Activated naive CD4-positive, alpha-beta T cell treated with anti-CD3 and anti-CD28 coated beads, Interleukin-2, amount 50 U/mL, for 24 hours (primary cell): ENCODE results near the gene SPATA4.
"Not testable (repeated sequence)": the region's sequence is repeated elsewhere in the genome, so short reads cannot be mapped to it uniquely, and the experiment has no call there.

ENCODE experiments used
- H3K27ac Mint-ChIP-seq: one replicate; pipeline ENCODE4 v1.8.0; 2021; ENCODE audit warnings: mild to moderate bottlenecking, mixed read lengths
- H3K27me3 Mint-ChIP-seq: one replicate; pipeline ENCODE4 v1.8.0; 2021; ENCODE audit warnings: mixed read lengths
- H3K36me3 Mint-ChIP-seq: one replicate; pipeline ENCODE4 v1.8.0; 2021; ENCODE audit warnings: mixed read lengths
- H3K4me1 Mint-ChIP-seq: one replicate; pipeline ENCODE4 v1.8.0; 2021; ENCODE audit warnings: mixed read lengths
- H3K4me3 Mint-ChIP-seq: one replicate; pipeline ENCODE4 v1.8.0; 2021; ENCODE audit warnings: mild to moderate bottlenecking, mixed read lengths
- H3K9me3 Mint-ChIP-seq: one replicate; pipeline ENCODE4 v1.8.0; 2021; ENCODE audit warnings: mixed read lengths

The SPATA4 gene

DNA sequence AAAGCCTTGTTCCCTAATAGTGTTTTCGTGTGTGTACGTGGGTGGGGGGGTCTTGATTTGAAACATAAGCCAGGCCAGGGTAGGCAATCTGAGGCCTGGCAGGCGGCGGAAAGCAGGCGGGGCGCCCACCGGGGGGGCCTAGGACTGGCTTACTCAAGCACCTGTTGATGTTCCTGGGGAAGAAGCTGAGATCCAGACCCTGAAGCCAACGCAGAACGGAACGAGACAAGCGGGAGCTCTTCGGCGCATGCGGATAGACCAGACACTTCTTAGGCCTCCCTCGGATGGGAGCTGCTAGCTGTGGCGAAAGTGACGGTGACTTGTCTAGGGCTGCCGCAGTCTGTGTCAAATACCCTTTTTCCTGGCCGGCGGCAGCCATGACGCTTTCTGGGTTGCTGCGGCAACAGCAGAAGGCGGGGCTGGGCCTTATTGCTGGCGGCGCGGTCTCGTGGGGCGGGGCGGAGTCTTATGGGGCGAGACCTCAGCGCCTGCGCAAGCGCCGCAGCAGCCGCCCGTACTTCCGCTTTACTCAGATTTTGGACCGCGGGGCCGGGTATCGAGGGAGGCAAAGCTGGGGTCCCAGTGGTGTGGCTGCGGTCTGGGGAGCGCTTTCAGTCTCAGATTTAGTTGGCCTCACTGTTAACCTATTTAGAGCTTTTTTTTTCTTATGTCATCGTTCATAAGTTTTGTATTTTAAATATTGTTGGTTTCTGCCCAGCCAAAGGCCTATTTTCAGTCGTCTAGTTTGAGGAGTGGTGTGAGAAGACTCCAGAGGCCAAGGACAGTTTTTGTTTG, at the start of gene SPATA4:
TSS of gene SPATA4 (minus strand) at position 402 of the 795 bp plus-strand sequence. CDS start at position 379, 23 bp downstream.
- peak within 1 kb of the TSS; percentile 92 for H3K4me3 Mint-ChIP-seq
- peaks cover 14% of the 10 kb centered on the region for H3K9me3 Mint-ChIP-seq
- H3K27ac Mint-ChIP-seq = peak within 1 kb of the TSS; percentile 93
- H3K4me1 Mint-ChIP-seq = peaks cover 34% of the 10 kb centered on the region
- H3K27me3 Mint-ChIP-seq = peaks cover 6% of the 10 kb centered on the region
- H3K36me3 Mint-ChIP-seq = peaks cover 2% of the 10 kb centered on the region

DNA sequence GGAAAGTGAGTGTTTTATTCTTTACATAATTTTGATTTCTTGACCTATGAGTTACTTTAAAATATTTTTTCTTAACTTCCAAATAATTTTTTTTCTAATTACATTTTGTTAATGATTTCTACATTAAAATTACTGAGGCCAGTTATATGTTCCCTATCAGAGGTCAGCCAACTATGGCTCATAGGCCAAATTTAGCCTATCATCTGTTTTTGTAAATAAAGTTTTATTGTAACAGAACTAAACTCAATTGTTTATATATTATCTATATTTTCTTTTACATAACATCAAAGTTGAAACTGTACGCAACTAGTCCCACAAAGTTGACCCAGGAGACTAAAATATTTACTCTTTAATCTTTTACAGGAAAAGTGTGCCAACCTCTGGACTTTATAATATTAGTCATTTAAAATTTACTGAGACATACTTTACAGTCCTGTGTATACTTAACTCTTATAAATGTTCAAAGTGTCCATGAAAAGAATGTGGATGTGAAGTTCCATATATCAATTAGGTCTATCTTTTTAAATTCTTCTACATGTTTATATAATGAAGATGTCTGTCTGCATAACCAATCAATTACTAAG, 47.5 kb upstream of the SPATA4 start:
- Mint-ChIP-seq H3K27ac (no peak overlapping the region), H3K4me1 (no peaks in the 10 kb centered on the region), H3K27me3 (peaks cover 2% of the 10 kb centered on the region), H3K9me3 (no peaks in the 10 kb centered on the region), H3K36me3 (no peaks in the 10 kb centered on the region), H3K4me3 (no peak overlapping the region)

DNA sequence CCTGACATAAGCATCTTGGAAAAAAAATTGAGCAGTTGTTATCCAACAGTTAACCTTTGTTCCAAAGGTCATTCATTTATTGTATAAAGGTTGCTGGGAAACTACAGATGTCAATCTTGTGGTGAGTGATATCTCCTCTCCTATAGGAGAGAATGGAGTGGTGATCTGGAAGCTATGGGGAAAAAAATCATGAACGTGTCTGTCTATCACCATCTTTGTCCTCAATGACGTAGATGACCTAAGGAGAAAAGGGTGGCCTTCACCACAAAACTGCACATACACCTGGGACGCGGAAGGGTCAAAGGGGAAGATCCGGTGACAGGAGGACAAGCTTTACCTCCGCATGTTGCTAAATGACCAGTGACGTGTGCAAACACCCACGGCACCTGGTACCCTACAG, 46.3 kb upstream of the SPATA4 start:
- H3K27me3 Mint-ChIP-seq = peaks cover 3% of the 10 kb centered on the region
- no peak overlapping the region for H3K4me3 Mint-ChIP-seq
- H3K27ac Mint-ChIP-seq = no peak overlapping the region
- H3K4me1 Mint-ChIP-seq = no peaks in the 10 kb centered on the region
- no peaks in the 10 kb centered on the region for H3K9me3 Mint-ChIP-seq
- H3K36me3 Mint-ChIP-seq = no peaks in the 10 kb centered on the region

DNA sequence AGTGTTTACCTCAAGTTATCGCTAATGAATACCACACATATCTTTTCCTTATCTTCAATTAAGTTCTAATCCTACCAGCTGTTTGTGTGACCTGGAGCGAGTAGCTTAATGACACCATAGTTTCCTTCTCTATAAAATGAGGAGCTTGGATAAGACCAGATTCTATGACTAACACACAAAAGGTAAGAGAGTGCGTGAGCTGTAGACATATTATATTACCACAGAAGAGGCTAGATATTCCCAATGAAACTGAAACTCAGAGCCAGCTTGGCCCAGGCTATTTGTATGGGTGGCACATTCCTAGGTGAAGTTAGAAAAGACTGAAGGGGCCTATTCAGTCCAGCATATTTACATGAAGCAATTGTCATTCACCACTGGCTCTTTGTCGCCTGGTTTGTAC, 43.4 kb upstream of the SPATA4 start:
- Mint-ChIP-seq H3K36me3 (no peaks in the 10 kb centered on the region), H3K9me3 (no peaks in the 10 kb centered on the region), H3K27me3 (peaks cover 3% of the 10 kb centered on the region), H3K4me1 (no peaks in the 10 kb centered on the region), H3K27ac (no peak overlapping the region), H3K4me3 (no peak overlapping the region)

DNA sequence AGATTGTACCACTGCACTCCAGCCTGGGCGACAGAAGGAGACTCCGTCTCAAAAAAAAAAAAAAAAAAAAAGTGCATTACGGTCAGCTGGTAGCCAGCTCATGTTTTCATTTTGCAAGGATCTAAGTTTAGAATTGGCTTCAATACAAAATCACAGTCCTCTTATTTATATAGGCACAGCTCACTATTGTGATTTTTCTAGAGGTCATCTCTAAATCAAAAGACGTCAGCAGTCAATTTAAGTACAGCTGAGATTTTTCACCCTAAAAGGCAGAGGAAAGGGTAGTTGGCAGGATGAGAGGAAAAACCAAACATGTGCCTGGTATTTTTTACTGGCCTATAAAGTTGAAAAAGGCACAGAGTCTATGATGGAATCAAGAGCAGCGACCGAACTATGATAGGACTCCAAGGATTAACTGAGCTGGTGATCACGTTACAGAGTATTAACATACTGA, 42.8 kb upstream of the SPATA4 start:
- H3K27ac Mint-ChIP-seq = no peak overlapping the region
- H3K9me3 Mint-ChIP-seq = no peaks in the 10 kb centered on the region
- no peaks in the 10 kb centered on the region for H3K36me3 Mint-ChIP-seq
- H3K27me3 Mint-ChIP-seq = peaks cover 5% of the 10 kb centered on the region
- H3K4me3 Mint-ChIP-seq = no peak overlapping the region
- no peaks in the 10 kb centered on the region for H3K4me1 Mint-ChIP-seq

DNA sequence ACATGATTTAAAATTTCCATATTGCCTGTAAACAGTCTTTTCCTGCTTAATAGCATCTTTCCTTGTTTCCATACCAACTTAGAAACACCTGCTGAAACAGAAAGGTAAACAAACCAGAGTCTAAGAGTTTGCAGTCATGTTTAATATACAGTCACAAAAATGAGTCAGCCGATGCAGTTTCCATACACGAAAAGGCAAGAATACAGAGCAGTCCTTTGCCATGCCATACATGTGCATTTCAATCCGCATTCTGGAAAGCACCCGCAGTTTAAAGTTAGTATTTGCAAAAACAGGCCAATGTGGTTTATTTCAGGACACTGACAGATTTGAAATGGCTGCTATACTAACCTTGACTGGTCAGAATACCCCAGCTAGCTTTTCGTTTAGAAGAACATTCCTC, 41.6 kb upstream of the SPATA4 start:
- Mint-ChIP-seq H3K4me1 (no peaks in the 10 kb centered on the region), H3K36me3 (no peaks in the 10 kb centered on the region), H3K9me3 (no peaks in the 10 kb centered on the region), H3K4me3 (no peak overlapping the region), H3K27me3 (peaks cover 5% of the 10 kb centered on the region), H3K27ac (no peak overlapping the region)

DNA sequence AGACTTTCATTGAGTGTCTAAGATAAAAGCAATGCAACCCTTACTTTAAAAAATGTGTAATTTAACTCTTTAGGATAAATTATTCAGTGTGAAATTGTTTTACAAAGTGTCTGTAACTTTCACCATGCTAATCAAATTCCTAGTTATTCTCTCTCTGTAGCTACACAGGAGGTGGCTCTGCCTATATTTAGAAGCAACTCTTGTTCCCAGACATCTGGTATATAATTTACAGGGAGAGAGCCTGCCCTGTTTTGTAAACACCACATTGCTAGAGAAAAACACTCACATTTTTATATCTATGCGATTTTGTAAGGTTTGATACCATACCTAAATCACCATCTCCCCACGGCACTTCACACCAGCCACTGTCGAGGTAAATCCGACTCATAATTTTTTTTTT, 35.5 kb upstream of the SPATA4 start:
- H3K4me3 Mint-ChIP-seq = no peak overlapping the region
- H3K4me1 Mint-ChIP-seq = no peaks in the 10 kb centered on the region

DNA sequence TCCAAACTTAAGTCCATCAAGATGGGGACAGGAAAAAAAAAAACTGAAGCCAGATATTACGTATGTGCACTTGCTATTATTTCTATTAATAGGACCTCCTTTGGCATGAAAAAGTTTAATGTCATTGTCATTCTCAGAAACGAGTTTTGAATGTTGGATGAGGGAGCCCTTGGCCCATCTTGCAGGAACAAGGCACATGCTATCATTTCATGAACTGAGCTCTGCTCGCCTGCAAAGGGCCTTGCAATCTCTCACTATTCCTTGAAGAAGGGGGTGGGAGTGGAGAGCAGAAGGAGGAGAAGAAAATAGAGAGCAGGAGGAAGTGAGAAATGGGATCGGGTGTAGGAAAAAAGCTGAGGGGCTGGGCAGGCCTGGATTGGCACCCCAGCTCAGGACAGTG, 34.3 kb upstream of the SPATA4 start:
- no peaks in the 10 kb centered on the region for H3K36me3 Mint-ChIP-seq
- H3K4me3 Mint-ChIP-seq = no peak overlapping the region
- no peak overlapping the region for H3K27ac Mint-ChIP-seq
- no peaks in the 10 kb centered on the region for H3K4me1 Mint-ChIP-seq
- no peaks in the 10 kb centered on the region for H3K9me3 Mint-ChIP-seq
- H3K27me3 Mint-ChIP-seq = peaks cover 7% of the 10 kb centered on the region

More for the DNA sequence above, 35.5 kb upstream of the SPATA4 start:
- Mint-ChIP-seq H3K9me3 (no peaks in the 10 kb centered on the region), H3K27me3 (peaks cover 6% of the 10 kb centered on the region), H3K36me3 (no peaks in the 10 kb centered on the region), H3K27ac (no peak overlapping the region)

DNA sequence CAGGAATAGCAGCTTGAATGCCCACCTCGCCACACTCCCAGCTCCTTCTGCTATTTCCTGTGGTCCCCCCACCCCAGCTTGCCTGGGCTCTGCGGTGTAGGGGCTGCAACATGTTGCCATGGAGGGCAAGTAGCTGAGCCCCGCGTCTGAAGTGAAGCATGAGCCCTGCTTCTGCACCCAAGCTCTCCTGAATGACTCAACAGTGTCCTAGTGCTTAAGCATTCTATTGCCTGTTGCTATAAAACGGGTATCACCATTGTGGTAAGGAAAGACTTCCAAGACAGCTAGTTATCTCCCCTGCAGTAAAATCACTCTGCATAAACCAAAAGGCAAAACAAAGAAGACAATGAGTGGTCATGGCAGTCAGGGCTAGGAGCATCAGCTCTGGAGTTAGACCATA, 31.4 kb upstream of the SPATA4 start:
- Mint-ChIP-seq H3K36me3 (no peaks in the 10 kb centered on the region), H3K27ac (no peak overlapping the region), H3K4me1 (no peaks in the 10 kb centered on the region)

DNA sequence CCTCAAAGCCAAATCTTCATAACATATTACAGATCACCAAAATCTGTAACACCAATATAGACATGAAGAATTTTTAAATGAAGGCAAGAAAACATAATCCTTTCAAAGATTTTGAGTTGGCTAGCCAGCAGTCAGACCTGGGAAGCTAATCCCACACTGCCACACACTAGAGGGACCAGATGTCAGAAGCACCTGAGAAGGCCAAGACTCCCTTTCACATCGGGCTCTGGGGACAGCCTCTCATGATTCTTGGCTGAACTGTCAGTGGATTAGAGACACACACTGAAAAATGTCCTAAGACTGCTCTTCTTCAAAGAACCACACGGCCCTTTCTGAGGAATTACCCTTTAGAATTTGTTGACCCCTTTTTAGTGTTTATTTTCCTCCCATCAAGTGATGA, 28.2 kb upstream of the SPATA4 start:
- no peak overlapping the region for H3K27ac Mint-ChIP-seq
- peaks cover 2% of the 10 kb centered on the region for H3K27me3 Mint-ChIP-seq
- no peaks in the 10 kb centered on the region for H3K36me3 Mint-ChIP-seq
- no peaks in the 10 kb centered on the region for H3K9me3 Mint-ChIP-seq
- no peak overlapping the region for H3K4me3 Mint-ChIP-seq
- no peaks in the 10 kb centered on the region for H3K4me1 Mint-ChIP-seq

More for the DNA sequence above, 31.4 kb upstream of the SPATA4 start:
- Mint-ChIP-seq H3K4me3 (no peak overlapping the region), H3K27me3 (peaks cover 5% of the 10 kb centered on the region), H3K9me3 (no peaks in the 10 kb centered on the region)

DNA sequence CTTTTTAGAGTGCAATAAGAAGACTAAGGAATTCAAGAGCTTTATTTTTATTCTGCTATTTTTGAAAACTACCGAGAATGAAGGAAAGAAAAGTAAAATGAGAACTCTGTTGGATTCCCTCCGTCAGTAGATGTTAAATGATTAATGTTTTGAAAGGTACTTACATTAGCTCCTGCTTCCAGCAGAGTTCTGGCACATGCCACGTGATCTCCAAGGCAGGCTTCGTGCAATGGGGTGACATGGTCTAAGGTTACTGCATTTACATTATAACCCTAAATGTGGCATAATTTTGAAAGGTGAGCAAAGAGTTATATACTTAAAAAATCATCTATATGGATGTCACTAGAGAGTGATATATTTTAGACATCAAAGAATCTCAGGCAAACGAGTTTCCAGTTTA, 26.8 kb upstream of the SPATA4 start:
- Mint-ChIP-seq H3K27me3 (peaks cover 2% of the 10 kb centered on the region), H3K36me3 (no peaks in the 10 kb centered on the region), H3K27ac (no peak overlapping the region), H3K4me3 (no peak overlapping the region), H3K4me1 (no peaks in the 10 kb centered on the region), H3K9me3 (no peaks in the 10 kb centered on the region)

DNA sequence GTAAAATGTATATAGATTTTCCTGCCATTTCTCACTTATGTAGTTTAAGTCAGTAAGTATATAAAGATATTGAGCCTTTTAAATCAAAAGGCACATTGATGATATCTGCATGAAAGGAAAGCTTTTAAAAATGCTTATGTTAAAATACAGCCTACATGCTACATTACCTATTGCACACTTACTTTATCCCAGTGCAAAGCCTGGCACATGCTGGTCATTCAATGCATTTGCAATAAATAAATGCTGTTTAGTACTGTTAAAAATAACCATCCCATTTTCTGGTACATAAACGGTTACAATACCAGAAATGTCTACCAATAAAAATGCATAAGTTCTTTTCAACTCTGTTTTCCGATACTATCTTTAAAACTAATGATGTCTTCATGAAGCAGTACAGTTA, 22.1 kb upstream of the SPATA4 start:
- H3K4me1 Mint-ChIP-seq = no peaks in the 10 kb centered on the region
- no peak overlapping the region for H3K27ac Mint-ChIP-seq

DNA sequence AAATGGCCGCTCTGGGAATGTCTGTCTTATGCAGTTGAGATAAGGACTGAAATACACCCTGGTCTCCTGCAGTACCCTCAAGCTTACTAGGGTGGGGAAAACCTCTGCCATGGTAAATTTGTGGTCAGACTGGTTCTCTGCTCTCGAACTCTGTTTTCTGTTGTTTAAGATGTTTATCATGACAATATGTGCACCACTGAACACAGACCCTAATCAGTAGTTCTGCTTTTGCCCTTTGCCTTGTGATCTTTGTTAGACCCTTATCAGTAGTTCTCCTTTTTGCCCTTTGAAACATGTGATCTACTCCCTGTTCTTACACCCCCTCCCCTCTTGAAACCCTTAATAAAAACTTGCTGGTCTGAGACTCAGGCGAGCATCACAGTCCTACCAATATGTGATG, 17.0 kb upstream of the SPATA4 start:
- not testable (repeated sequence) for H3K9me3 Mint-ChIP-seq, H3K4me1 Mint-ChIP-seq, H3K27ac Mint-ChIP-seq, H3K36me3 Mint-ChIP-seq, H3K4me3 Mint-ChIP-seq, H3K27me3 Mint-ChIP-seq

More for the DNA sequence above, 22.1 kb upstream of the SPATA4 start:
- Mint-ChIP-seq H3K27me3 (peaks cover under 1% of the 10 kb centered on the region), H3K9me3 (no peaks in the 10 kb centered on the region), H3K4me3 (no peak overlapping the region), H3K36me3 (no peaks in the 10 kb centered on the region)

DNA sequence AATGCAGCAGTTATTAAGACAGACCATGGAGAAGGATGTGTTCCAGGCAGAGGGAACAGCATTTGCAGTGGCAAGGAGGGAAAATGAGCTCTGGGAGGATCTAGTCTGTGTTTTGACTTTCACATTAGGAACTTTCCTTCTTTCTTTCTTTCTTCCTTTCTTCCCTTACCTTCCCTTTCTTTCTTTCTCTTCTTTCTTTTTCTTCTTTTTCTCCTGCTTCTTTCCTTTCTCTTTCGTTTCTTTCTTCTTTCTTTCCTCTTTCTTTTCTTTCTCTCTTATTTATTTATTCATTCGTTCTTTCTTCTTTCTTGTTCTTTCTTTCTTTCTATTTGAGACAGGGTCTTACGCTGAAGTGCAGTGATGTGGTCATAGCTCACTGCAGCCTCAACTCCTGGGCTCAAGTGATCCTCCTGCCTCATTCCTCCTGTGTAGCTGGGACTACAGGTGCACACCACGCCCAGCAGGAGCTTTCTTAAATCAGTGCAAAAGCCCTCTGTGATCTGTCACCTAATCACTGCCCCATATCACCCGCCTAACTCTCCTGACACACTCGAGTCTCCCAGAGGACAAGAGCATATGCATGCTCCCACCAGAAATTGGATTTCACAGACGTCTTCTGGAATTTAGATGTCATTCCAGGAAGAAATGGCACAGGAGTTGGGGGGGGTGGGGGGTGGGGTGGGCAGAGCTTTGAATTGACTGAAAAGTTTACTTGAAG, 15.4 kb upstream of the SPATA4 start:
- Mint-ChIP-seq H3K36me3 (no peaks in the 10 kb centered on the region), H3K9me3 (no peaks in the 10 kb centered on the region), H3K4me3 (no peak overlapping the region), H3K4me1 (no peaks in the 10 kb centered on the region), H3K27me3 (peaks cover 6% of the 10 kb centered on the region), H3K27ac (no peak overlapping the region)

DNA sequence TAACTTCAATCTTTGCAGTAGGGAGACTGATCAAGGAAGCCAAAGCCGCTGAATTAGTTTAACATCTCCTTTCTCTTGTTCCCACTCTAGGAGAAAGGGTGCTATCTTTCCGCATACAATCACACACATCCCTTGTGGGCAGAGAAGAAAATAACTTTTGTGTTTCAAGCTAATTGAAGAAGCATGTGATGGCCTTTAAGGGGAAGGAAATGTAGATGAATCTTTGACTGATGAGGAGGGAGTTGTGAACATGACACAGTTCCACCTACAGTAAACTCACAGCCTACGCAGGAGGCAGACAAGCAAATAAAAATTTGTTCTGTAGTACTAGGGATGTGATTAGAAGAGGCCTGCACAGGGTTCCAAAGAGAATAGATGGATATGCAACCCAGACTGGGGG, 14.7 kb upstream of the SPATA4 start:
- Mint-ChIP-seq H3K27me3 (peaks cover 6% of the 10 kb centered on the region), H3K27ac (no peak overlapping the region), H3K36me3 (no peaks in the 10 kb centered on the region), H3K9me3 (no peaks in the 10 kb centered on the region), H3K4me3 (no peak overlapping the region), H3K4me1 (no peaks in the 10 kb centered on the region)

DNA sequence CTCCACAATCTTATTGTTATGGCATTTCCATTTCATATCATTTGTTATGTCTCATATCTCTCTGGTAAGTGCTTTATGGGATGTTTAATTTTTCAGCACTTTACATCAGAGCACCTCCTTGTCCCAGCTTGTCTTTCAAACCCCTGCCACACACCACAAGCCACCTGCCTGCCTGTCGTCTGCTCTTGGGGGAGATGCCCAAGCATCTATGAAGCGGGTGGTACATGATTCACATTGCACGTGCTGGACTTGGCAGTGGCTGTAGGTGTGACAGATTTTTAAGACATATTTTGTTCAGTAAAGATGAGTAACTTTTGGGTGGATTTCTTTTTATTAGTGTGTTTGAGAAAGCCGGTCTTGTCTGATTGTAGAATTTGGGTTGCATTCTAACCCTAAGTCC, 14.2 kb upstream of the SPATA4 start:
- H3K27me3 Mint-ChIP-seq = peaks cover 6% of the 10 kb centered on the region
- H3K27ac Mint-ChIP-seq = no peak overlapping the region
- H3K4me1 Mint-ChIP-seq = no peaks in the 10 kb centered on the region
- no peak overlapping the region for H3K4me3 Mint-ChIP-seq
- no peaks in the 10 kb centered on the region for H3K36me3 Mint-ChIP-seq
- H3K9me3 Mint-ChIP-seq = no peaks in the 10 kb centered on the region
